GM21447 (cell line): Measurements from ENCODE around the gene CPA4.

Experiments used
- ATAC-seq: cut with Tn5 transposase; IDR thresholded peaks from one replicate; pipeline ENCODE4 v1.9.1; 2021; ENCODE audit not compliant: unreplicated experiment

Gene CPA4

GRCh38 chr7:130342701-130343380 lies 49.9 kb downstream of the CPA4 start:
- ATAC-seq = no peak

DNA sequence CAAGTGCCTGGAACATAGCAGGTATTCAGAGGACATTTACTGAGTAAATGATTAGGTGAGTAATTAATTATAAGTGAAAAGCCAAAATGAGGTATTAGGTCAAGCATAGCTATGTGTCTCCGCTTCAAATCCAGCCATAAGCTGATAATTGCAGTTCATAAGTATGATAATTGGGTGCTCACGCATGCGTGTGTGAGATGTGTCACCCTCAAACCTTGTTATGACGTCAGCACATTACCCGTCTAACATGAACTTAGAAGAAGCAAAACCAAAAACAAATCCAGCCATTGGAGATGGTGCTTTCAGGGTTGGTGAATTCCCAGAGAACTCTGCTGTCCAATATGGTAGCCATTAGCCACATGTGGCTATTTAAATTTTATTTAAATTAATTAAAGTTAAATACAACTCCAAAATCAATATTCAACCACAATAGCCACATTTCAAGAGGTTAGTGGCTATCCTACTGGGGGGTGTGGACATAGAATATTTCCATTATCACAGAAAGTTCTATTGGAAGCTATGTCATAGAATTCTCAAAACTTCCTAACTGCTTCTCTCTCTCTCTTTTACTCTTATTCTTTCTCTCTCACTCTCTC lies 51.4 kb downstream of the CPA4 start, which contains the start of gene CPA5:
CPA5 (plus strand) TSS at position 546 of the 596 bp plus-strand sequence. CDS start 1,670 bp downstream, outside the sequence.
- no peak for ATAC-seq

- no peak for ATAC-seq
These were observed 52.2 kb downstream of the CPA4 start for GRCh38 chr7:130345136-130345535.

DNA sequence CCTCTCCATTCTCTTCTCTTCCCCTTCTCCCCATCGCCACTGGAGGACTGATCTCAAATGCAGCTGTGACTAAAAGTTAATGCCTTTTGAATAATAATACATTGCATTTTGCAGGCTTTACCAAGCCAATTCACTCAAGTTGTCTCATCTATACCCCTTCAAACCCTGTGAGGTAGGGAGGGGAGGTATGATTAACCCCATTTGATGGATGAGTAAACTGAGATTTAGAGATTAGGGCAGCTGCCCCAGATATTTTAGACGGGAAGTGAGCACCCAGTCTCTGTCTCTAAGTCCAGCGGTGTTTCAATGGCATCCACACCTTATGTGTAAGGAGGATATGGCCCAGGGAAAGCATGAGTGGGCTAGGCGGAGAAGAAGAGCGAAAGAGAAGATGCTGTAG lies 52.8 kb downstream of the CPA4 start:
- no peak for ATAC-seq

GRCh38 chr7:130346177-130346905 lies 53.4 kb downstream of the CPA4 start:
- ATAC-seq = no peak

DNA sequence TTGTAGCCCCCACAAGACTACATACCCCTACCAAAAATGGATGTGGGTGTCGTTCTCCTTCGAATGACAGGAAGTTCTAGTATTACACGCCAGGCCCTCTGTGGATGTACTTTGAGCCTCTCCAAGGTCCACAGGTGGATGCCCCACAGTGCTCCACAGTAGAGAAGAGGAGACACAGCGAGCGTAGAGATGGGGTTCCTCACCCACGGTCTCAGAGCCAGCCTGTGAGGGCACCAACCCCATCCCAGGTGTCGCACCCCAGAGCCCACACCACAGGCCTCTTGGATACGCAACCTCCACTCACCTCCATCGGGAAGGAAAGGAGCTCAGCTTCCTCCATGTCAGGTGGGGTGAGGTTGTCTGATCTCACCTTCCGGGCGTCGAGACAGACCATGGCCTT lies 54.0 kb downstream of the CPA4 start:
- no peak for ATAC-seq

DNA sequence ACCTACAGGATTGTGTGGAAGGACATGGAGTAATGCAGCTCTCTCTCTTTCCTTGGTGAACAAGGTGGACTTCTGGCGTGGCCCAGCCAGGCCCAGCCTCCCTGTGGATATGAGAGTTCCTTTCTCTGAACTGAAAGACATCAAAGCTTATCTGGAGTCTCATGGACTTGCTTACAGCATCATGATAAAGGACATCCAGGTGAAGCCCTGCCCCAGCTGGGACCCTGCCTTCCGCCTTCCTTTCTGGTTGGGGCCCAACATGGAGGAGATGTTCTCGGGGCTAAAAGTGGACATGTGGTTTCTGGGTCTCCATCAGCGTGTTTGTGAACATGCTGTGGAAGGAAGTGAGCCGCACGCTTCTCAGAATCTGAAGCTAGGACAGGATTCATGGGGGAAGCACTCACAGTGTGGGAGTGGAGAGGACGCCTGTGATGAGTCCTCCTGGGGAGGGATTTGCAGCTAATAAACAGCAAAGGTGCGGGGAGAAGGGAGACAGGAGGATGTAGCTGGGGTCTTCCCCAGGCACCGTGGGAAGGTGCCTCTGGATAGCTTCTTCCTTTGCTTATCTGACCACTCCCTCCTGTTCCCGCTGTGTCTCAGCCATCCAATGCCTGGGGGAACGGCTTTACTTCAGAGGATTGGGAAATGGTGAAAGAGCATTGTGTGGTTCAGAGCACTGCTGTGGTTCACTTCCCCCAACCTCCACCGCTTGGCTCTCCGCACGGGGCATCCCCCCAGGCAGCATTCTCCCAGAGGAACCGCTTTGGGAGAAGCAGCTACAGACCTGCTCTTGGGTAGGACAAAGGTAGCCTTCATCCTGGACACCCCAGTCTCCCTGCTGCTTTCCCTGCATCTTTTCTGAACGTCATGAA lies 57.2 kb downstream of the CPA4 start:
- ATAC-seq = no peak

DNA sequence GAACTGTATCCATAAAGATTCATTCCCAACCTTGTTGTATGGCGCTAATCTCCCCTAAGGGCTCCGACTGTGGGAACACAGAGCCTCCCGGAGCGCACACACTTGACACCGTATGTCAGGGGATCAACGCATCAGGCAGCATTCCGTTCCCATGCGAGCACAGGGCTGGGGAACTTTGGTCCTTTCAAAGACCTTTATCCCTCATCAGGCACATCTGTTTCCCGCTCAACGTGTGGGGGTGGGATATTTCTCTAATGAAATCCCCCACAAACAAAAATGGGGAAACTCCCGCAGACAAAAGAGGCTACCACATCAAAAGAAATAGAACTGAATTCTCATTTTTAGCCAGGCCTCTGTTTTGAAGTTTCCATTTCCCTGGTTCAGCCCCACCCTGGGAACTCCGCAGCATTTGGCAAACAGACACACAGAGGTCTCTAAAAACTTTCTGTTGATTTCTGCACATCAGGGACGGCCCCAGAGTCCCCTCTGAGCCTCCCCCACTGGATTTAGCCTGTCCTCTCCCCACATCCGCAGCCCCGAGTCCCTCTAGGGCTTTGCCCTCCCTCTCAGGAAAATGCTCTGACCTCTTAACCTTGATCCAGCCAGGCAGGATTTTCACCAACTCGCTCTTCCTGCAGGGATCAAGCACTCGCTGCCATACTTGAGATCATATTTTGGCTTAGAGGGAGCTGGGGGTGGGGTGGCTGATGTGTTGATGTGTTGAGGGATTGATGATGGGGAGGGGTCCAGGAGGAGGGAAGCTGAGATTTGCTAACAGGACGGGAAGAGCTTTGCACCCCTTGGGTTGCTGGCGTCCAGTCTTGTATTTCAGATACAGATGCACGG lies 58.2 kb downstream of the CPA4 start:
- ATAC-seq = no peak

DNA sequence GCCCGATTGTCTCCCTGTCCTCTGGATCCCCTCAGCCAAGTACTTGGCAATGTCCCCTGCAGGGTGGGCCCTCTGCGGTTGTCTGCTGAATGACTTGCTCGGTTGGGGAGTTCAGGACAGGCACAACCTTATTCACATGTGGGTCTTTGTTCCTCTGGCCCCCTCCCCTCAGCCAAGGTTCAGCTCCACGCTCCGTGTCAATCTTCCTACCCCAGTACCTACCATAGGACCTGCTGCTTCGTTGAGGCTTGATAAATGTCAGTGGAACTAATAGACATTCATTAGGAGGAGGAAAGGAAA lies 58.8 kb downstream of the CPA4 start:
- ATAC-seq = no peak

DNA sequence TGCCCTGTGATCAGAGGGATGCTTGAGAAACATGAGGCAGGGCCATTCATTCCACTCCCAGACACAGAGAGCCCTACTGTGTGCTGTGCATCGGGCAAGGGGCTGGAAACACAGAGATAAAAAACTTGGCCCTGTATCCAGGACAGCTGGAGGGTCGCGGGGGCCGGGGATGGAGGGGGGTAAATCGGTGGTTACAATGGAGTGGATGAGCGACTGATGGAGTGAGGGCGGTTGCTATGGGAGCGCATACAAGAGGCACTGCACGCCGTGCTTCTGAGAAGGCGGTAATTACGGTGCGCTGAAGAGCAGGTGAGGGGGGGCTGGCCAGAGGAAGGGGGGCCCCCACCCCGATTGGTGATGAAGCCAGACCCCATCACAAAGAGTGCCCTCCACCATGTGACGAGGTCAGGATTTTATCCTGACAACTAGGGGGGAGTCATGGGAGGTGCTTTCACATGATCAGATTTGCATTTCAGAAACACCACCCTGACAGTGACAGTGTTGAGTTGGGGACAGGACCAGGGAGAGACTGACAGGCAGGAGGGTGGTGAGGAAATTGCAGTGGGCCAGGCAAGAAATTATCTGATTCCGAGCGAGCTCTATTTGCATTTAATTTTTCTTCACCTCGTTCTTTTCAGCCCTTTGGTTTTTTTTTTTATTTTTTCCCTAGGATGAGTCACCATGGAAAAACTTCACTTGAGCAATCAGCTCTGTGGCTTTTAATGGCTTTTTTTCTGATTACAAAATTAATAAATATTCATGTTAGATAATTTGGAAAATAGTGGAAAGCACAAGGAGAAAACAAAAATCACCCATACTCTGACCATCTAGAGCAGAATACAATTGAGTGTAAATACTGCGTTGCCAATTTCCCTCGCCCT lies 59.5 kb downstream of the CPA4 start:
- ATAC-seq = no peak

DNA sequence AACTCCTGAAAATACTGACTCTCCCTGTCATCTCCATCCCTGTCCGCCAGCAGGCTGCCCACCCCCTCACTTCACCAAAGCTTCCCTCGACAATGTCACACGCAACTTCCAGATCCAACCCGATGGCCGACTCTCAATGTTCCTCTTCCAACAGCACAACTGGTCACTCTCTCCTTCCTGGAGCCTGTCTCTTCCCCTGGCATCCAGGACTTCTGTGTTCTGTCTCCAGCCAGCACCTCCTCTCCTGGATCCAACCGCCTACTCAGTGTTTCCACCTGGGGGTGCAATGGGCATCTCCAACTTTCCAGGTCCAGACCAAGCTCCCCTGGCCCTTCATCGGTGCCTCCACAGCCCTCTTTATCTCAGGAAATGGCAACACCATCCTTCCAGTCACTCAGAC lies 60.2 kb downstream of the CPA4 start:
- no peak for ATAC-seq

DNA sequence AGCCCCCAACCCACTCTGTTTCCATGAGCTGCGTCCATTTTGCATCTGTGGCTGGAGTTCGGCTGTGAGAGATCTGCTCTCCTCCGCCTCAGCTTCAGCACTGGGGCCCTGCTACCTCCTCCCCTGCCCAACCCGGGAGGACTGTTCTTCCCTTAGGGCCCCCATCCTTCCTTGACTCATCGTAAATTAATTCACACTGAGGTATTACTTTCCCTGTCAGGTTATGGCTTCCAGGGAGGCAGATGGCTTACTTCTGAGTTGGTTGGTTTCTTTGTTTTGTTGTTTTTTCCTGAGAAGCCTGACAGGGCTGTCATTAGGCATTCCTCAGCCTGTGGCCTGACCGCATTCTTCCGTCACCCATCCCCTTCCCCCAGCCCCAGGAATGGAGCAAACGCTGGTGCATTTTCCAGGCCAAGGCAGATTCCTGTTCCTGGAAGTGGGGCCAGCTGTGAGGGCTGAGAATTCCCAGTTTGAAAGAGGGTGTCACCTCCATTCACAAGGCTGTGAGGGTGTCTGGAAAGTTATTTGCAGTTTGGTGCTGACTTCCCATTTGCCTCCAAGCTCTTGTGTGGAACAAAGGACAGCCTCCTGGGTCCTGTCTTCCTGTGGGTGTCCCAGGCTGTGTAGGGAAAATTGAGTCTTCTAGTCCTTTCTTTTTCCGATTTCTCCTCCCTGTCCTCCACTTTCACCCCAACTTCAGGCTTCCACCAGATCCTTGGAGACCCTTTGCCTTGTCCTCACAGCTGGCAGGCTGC lies 63.3 kb downstream of the CPA4 start:
- no peak for ATAC-seq

DNA sequence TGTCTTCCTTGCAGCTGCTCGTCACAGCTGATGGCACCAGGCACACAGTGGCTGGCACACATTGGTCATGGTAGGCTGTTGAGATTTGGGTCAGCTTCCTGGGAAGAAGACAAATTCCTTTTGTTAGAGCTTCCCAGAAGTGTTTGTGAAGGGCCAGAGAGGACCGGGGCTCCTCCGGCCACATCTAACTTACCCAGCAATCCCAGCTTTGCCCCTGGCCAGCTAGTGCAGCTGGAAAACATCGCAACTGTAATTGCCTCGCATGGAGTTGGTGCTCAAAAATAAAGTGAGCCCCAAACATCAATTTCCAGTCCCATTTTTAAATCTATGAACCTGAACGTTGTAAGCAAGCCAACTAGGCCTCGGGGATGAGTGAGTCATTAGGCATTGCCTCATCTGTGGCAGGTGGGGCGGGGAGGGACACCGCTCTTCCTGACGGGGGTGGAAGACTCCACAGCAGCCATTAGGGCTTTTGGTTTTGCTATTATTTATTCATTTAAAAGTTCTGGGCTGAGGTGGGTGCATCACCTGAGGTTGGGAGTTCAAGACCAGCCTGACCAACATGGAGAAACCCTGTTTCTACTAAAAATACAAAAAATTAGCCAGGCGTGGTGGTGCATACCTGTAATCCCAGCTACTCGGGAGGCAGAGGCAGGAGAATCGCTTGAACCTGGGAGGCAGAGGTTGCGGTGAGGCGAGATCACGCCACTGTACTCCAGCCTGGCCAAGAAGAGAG lies 64.1 kb downstream of the CPA4 start:
- no peak for ATAC-seq

GRCh38 chr7:130358471-130358870 lies 65.5 kb downstream of the CPA4 start:
- no peak for ATAC-seq

DNA sequence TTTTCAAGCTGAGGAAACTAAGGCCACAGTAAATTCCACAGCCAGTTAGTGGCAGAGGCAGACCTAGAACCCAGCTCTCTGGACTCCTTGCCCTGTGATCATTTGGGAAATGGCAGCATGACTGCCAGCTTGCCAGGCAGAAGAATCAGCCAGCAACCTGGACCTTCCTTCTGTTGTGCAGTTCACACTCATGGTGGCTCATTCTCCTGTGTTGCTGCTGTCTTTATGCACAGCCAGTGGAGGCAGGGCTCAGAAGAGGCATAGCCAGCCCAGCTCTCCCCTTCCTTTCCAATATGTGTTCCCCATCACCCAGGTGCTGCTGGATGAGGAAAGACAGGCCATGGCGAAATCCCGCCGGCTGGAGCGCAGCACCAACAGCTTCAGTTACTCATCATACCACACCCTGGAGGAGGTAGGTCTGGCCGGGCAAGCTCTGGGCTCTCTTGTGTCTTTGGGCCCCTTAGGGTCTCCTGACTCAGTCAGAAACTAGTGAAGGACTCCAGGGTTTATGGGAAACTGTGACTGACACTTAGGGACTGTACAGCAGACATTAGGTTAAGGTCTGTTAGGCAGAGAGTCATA lies 66.4 kb downstream of the CPA4 start:
- no peak for ATAC-seq

GRCh38 chr7:130360518-130360917 lies 67.6 kb downstream of the CPA4 start:
- ATAC-seq = no peak

DNA sequence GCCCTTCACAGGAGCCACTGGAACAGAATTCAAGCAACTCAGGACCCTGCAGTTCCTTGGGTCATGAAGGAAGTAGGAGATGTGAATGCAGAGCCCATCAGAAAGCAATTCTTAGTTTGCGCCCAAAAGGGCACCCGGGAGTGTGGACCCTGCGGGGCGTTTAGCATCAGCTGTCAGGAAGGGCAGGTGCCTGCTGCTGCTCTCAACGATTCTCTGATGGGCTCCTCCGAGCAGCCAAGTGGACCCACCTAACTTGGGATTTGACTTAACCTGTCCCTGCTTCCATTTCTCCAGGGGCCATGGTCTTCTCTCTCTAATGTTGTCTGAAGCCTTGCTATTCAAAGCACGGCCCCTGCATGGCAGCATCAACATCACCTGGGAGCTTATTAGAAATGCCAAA lies 68.7 kb downstream of the CPA4 start:
- no peak for ATAC-seq
